GM18499 (cell line): ENCODE data around the gene WDR70.
"Not testable (repeated sequence)": the region's sequence is repeated elsewhere in the genome, so short reads cannot be mapped to it uniquely, and the experiment has no call there.

Experiments used
- ATAC-seq: cut with Tn5 transposase; IDR thresholded peaks from one replicate; pipeline ENCODE4 v1.9.1; 2021; ENCODE audit warnings: moderate number of reproducible peaks; ENCODE audit not compliant: insufficient read depth, unreplicated experiment

Gene WDR70

DNA sequence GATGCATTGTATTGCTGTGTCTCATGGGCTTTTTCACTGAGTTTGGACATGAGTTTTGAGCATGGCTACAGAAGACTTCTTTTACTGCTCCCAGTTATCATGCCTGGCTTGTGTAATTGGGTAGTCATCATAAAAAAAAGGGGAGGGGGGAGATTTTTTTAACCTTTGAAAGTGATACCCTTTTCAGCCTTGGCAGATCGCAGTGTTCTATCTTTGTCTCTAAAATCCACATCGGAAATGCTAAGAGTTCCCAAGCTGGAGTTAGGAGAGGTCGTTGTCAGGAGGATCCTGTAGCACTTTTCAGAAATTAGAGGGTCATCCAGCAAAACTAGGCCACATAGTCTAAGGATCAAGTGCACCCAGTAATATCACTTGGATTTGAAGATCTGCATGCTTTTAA lies 188.4 kb downstream of the WDR70 start:
- no peak for ATAC-seq

- no peak for ATAC-seq
These were observed 189.1 kb downstream of the WDR70 start for GRCh38 chr5:37568018-37568753.

DNA sequence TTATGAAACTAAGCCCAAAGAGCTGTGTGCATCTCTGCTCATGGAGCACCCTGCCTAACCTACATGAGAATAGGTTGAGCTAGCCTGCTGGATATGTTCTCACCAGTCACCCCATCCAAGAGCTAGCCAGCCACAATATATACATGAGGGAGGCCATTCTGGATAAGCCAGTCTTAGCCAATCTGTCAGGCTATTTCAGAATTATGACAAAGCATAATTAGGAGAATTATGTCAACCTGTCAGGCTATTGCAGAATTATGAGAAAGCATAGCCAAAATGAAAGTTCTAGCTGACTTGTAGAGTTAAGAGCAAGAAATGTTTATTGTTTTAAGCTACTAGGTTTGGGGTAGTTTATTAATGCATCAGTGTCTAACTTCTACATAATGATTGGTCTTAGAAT lies 189.8 kb downstream of the WDR70 start:
- no peak for ATAC-seq

DNA sequence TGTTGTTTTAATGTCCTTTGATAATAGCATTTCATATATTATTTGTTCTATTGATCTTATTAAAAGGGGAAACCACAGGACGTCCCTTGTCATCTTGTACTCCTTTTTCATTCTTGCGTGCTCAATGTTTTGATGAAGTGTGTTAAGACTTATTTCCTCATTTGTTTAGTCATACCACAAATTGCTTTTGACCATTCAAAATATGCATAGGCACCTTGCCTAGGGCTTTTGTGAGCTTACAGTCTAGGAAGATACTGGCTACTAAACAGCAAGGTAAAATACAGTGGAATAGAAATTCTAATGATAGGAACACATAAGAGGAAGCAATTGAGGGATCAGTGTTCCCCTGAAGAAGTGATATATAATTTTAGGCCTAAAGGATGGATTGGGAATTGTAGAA lies 190.3 kb downstream of the WDR70 start:
- no peak for ATAC-seq

GRCh38 chr5:37570597-37570996 lies 191.5 kb downstream of the WDR70 start:
- ATAC-seq, result no peak

- no peak for ATAC-seq
These were observed 192.9 kb downstream of the WDR70 start for GRCh38 chr5:37571985-37572384.

DNA sequence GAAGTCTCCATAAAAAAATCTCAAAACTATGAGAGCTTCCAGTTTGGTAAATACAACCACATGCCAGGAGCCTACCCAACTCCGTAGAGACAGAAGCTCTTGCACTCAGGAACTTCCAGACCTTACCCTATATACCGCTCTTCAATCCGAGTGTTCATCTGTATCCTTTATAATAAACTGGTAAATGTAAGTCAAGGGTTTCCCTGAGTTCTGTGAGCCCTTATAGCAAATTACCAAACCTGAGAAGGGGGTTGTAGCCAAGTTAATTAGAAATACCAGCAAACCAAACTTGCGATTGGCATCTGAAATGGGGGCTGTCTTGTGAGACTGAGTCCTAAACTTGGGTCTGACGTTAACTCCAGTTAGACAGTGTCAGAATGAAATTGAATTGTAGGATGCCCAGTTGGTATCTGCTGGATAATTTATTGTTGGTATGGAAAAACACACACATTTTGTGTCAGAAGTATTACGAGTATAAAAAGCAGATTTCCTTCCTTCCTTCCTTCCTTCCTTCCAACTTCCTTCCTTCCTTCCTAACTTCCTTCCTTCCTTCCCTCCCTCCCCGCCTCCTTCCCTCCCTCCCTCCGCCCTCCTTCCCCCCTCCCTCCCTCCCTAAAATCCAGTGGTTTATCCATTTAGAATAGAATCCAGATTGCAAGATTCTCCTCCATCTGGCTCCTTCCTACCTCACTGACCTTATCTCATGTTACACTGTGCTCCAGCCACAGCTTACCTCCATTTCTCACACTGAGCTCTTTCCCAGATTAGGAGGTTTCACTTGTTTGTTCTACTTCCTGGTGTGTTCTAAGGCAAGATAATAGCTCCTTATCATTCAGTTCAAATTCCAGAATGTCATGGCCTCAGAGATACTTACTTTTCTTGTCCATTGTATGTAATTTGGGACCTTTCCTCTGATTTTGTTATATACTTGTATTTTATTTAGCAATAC lies 196.7 kb downstream of the WDR70 start:
- no peak for ATAC-seq

DNA sequence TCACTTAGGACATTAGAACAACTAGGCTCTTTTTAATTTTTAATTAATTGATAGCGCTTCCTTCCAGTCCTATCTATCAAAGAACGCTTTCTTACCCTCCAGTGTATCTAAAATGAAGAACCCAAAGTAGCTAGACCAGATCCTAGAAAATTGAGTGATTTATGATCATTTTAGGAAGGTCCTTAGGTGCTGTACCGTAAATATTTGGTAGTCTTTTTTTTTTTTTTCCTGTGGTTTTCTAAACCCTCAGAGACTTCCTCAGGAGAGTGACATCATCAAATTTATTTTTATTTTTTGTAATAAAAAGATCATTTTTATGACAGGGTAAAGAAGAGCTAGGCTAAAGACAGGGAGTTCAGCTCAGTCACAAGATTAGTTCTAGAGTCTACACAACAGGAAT lies 197.4 kb downstream of the WDR70 start:
- ATAC-seq, result no peak

GRCh38 chr5:37578176-37578575 lies 199.1 kb downstream of the WDR70 start:
- no peak for ATAC-seq

DNA sequence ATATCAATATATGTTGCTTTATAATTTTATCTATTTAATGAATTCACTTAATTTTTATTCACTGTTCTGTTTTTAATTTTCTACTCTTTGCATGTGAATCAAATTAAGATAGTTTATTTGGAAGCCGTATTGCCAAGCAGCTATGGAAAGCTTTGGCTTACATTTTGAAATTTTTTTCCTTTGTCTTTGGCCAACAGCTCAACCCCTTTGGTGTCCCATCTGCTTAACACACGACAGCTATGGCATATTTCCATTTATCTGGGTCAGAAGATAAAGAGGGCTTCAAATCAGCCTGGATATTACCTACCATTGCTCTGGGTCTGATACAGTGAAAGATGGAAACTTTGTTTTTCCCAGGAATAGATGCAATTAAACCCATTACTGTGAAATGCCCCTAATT lies 201.0 kb downstream of the WDR70 start:
- ATAC-seq, result no peak

DNA sequence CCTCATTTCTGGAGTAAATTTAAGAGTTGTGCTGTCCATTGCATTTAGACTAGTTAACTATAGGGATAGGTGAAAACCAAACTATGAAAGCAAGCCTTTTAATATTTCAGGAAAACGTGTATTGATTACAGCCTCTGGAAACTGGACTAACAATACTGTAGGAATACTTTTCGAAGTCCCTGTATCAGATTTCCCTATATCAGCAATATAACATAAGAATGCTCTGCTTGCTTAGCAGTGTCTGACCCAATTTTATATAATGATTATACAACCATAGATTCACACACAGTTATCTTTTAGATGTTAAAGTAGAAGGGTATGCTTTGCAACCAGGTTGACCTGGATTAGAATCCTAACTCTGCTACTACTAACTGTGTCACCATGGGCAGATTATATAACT lies 203.1 kb downstream of the WDR70 start:
- ATAC-seq, result no peak

DNA sequence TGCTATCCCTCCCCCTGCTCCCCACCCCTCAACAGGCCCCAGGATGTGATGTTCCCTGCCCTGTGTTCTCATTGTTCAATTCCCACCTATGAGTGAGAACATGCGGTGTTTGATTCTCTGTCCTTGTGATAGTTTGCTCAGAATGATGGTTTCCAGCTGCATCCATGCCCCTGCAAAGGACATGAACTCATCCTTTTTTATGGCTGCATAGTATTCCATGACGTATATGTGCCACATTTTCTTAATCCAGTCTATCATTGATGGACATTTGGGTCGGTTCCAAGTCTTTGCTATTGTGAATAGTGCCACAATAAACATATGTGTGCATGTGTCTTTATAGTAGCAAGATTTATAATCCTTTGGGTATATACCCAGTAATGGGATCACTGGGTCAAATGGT lies 214.2 kb downstream of the WDR70 start:
- not testable (repeated sequence) for ATAC-seq

- not testable (repeated sequence) for ATAC-seq
These were observed 215.7 kb downstream of the WDR70 start for GRCh38 chr5:37594864-37595263.

GRCh38 chr5:37598733-37599132 lies 219.6 kb downstream of the WDR70 start:
- no peak for ATAC-seq

DNA sequence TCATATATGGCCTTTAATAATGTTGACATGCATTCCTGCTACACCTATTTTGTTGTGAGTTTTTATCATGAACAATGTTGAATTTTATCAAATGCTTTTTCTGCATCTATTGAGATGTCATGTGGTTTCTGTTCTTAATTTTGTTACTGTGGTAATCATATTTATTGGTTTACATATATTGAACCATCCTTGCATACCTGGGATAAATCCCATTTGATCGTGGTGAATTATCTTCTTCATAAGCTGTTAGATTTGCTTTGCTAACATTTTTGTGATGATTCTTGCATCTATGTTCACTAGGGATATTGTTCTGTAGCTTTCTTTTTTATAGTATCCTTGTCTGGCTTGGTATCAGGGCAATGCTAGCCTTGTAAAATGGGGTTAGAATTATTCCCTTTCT lies 222.0 kb downstream of the WDR70 start:
- no peak for ATAC-seq

DNA sequence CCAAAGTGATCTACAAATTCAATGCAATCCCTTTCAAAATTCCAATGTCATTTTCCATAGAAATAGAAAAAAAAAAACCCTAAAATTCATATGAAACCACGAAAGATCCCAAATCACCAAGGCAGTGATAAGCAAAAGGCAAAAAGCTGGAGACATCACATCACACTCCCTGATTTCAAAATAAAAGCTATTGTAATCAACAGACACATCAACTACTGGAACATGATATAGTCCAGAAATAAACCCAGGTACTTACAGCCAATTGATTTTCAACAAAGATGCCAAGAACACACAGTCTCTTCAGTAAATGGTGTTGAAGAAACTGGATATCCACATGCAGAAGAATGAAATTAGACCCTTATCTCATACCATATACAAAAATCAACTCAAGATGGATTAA lies 224.0 kb downstream of the WDR70 start:
- no peak for ATAC-seq

DNA sequence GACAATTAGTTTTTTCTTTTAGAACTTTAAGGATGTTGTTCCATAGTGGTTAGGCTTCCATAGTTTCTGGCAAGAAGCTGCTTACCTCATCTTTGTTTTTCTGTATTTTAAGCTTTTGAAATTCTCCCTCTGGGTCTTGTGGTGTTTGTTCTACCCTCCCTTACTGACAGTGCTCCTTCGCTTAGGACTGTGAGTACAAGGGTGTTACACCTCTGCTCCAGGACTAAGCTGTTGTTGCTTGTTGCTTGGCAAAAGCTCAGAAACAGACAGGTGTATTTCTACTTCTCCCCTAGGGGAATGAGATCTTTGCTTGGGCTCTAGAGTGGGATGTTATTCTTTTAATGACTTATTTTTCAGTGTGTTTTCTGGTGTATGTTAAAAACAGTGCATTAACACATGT lies 225.2 kb downstream of the WDR70 start:
- ATAC-seq, result no peak

- ATAC-seq, result no peak
These were observed 227.0 kb downstream of the WDR70 start for GRCh38 chr5:37606148-37606547.

DNA sequence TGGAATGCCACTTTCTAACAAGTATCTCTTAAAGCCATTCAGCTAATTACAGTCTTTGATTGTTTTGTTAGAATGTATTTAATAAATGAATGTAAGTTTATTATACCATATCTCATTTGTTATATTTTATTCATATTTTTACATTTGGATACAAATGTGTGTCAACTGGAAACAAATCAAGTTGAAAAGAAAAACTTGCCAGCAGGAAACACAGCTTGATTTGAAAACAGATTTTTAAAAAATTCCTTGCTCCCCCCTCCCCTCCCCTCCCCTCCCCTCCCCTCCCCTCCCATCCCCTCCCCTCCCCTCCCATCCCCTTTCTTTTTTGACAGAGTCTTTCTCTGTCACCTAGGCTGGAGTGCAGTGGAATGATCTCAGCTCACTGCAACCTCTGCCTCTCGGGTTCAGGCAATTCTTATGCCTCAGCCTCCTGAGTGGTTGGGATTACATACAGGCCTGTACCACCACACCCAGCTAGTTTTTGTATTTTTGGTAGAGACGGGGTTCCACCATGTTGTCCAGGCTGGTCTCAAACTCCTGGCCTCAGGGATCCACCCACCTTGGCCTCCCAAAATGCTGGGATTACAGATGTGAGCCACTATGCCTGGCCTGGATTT lies 227.6 kb downstream of the WDR70 start:
- no peak for ATAC-seq

DNA sequence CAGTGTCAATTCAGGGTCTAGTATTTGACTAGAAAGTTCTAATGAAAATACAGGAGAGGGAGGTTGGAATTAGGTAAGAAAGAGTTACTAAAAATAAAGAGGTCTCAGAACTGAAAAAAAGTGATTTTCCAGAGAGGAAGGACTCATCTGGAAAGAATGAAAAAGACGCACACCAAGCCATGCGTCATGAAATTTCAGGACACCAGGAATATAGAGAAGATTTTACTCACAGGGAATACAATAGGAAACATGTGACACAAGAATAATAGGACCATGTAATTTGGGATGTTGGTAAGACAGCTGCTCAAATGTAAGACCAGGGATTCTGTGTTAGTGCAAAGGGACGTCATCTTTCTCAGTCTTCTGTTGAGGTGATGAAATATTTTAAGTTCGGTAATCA lies 236.1 kb downstream of the WDR70 start:
- ATAC-seq, result no peak

GRCh38 chr5:37619353-37619752 lies 240.2 kb downstream of the WDR70 start:
- ATAC-seq, result no peak
